ENCODE results near the gene CFAP68.

The CFAP68 gene

GRCh38 chr11:111878849-111879636 lies at the start of gene CFAP68, which contains the start of gene FDXACB1:
Gene CFAP68, plus strand, starts transcription at chr11:111879541. Its CDS starts 20 bp downstream, at chr11:111879561.
Gene FDXACB1, minus strand, starts transcription at chr11:111879165. Its CDS starts 33 bp downstream, at chr11:111879132.
- peak; percentile 99 for DNase-seq (ENCODE audit: low spot score)

- no peak for DNase-seq (ENCODE audit: low spot score)
Observed at GRCh38 chr11:111833524-111833923, 45.8 kb upstream of the CFAP68 start.

- no peak for DNase-seq (ENCODE audit: low spot score)
Observed at GRCh38 chr11:111834432-111835163, 44.7 kb upstream of the CFAP68 start.

DNA sequence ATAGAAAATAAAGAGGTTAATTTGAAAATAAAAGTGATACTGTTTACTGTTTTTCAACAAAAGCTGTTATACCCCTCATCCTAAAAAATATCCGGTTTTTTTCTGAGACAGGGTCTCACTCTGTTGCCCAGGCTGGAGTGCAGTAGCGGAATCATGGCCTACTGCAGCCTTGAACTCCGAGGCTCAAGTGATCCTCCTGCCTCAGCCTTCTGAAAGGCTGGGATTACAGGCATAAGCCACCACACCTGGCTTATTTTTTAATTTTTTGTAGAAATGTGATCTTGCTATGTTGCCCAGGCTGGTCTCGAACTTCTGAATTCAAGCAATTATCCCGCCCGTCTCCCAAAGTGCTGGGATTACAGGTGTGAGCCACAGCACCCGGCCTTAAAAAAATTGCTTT lies 43.7 kb upstream of the CFAP68 start:
- DNase-seq (ENCODE audit: low spot score), result no peak

DNA sequence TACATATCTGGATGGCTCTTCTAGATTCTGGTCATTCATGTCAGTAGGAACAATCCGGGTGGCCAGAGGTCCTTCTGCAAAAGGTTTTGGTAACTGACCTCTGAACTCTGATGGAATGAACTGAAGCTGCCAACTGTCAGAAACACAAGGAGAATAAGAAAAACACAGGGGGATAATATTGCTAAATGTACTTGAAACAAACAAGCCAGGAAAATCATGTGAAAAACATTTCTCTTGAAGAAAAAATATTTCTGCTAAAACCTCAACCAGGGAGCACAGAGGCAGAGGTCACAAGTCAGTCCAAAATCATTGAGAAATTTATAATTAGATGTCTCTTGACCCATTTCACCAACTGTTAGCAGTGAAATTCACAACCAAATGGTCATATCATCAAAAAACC lies 43.2 kb upstream of the CFAP68 start:
- DNase-seq (ENCODE audit: low spot score), result no peak

- no peak for DNase-seq (ENCODE audit: low spot score)
Observed at GRCh38 chr11:111836721-111837120, 42.6 kb upstream of the CFAP68 start.

DNA sequence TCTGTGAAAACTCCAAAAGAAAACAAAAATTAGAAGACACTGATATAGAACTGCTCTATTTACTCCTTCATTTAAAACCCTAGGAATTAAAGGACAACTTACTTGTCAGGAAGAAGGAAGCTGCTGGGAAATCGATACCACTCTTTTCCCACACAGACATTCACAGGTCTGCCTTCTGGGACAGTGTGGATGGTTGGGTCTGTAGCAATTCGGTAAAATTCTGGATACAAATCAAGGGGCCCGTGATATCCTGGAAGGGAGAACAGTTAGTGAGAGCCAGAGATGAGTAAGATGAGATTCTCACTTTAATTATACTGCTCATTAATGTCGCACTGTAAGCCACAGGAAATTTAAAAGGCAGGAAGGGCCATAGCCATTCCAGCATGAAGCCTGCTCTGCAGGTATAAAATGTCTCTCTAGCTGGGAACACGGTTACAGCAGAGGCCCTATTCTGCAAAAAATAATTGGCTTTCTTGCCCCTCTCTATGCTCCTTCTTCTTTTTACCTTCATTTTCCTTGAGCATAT lies 41.9 kb upstream of the CFAP68 start:
- DNase-seq (ENCODE audit: low spot score), result no peak

DNA sequence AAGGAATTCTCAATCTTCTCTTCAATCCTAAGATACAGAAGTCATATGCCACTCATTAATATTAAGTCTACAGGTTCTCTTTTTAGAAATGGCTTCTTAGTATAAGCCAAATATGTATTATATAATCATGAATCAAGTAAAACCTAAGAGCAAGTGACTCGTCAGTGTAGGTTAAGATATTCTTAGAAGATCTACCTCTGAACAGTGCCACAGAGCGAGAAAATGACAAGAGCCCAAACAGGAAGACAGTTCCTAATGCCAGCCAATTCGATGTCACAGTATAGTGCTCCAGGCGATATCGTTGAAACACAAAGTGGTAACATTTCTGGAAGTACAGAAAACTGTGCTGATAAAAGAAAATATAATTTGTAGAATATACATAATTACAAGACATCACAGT lies 41.3 kb upstream of the CFAP68 start:
- DNase-seq (ENCODE audit: low spot score), result no peak

DNA sequence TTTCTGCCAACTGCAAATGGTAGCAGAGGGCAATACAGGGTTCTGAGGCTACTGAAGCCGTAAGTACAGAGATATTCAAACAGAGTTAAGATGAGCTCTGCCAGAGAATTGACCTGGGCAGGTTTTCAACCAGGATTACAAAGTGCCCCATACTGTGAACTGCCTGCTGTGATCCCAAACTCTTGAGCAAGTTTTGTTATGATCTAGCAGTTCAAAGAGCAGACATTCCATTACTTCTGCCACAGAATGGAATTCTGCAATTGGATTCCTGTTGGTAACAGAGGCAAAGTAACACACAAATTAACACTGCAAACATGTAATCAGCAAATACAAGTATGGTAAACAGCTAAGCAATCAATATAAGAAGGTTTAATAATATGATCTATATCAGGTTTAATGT lies 39.2 kb upstream of the CFAP68 start:
- DNase-seq (ENCODE audit: low spot score), result peak; percentile 50

- DNase-seq (ENCODE audit: low spot score), result peak; percentile 89
Observed at GRCh38 chr11:111841370-111842053, 37.8 kb upstream of the CFAP68 start.

DNA sequence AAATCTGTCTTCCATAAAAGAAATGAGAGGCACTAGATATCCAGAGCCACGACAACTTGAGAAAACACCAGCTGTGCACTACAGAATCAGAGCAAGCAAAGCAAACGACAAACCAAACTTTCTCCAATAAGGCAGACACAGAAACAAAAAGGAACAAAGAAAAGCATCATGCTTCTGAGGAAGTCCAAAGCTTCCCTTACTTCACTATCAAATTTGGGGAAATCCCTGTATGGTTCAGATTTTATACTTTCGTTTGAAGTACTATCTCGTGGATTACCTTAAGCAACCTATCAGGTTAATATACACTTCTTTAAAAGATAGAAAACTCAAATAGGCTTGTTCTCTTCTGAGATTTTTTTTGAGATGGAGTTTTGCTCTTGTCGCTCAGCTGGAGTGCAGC lies 35.7 kb upstream of the CFAP68 start:
- DNase-seq (ENCODE audit: low spot score), result no peak

DNA sequence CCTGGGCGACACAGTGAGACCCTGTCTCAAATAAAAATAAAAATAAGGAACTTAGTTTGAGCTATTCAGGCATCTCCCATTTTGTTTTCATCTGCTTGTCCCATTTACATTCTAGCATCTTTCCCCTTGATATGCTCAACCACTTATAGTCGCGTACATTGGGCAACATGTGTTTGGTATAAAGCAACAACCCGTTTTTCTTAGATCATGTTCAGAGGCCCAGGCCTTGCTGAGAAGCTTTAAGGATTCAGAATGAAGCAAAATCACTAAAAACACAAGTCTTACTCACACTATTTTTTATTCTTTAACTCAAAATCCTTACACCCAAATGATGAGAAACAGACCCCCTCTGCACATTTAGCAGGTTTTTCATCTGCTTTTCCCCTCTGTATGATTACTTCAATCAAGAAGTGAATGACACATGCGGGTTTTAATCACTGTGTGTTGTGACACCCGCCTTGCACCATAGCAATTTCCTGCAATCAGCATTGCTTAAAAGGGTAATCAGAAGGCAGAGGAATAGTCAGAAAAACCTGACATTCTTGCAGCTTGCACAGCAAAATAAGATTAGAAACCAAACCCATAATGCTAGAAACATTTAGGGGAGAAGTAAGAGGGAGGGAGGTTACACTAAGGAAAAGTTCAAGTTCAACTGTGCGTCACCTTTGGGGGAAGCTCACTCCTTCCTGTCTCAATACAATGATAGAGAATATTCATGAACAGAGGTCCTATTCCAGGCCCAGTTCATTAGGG lies 33.9 kb upstream of the CFAP68 start:
- DNase-seq (ENCODE audit: low spot score), result no peak

DNA sequence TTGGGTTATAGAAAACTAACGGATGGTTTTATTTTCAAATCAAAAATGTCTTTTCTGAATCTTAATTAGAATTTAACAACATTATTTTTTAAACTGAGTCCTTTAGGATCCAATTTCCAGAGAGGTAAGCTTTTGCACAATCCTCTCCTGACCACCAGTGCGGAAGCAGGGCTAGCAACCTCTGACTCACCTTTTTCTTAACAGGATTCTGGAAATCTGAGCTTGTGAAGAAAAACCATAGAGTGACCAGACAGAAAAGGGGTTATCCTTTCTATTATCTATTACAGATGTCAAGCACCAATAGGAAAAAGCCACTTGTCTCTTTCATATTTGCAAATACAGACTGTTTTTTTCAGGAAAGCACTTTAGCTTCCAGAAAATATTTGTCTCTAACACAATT lies 33.3 kb upstream of the CFAP68 start:
- DNase-seq (ENCODE audit: low spot score), result no peak

DNA sequence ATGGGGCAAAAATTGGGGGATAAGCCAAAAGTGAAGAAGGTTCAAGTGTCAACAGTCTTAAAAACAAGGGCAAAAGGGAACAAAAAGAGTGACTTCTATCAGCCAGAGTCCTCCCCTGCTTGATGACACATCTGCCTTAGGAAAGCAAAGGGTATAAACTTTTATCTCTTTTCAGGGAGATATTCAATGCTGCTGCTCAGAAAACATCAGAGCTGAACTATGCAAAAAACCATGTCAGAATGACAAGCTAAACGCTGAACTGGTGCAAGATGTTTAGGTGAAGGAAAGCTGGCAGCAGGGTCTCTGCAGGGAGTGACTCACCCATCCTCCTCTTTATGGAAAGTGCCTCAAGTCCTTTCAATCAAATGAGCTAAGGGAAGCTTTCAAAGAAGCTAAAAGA lies 32.7 kb upstream of the CFAP68 start:
- DNase-seq (ENCODE audit: low spot score), result no peak

DNA sequence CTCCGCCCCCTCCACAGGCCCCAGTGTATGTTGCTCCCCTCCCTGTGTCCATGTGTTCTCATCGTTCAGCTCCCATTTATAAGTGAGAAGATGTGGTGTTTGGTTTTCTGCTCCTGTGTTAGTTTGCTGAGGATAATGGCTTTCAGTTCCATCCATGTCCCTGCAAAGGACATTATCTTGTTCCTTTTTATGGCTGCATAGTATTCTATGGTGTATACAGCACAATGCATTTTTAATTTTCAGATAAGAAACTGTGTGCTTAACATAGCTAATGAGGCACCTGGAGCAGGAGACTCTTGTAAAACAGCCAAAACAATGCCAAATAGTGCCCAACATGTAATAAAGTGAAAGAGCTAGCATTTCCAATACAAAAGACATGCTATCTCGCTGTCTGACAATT lies 29.7 kb upstream of the CFAP68 start:
- DNase-seq (ENCODE audit: low spot score), result no peak

- DNase-seq (ENCODE audit: low spot score), result no peak
Observed at GRCh38 chr11:111851067-111851466, 28.3 kb upstream of the CFAP68 start.

GRCh38 chr11:111851636-111852035 lies 27.7 kb upstream of the CFAP68 start:
- no peak for DNase-seq (ENCODE audit: low spot score)

DNA sequence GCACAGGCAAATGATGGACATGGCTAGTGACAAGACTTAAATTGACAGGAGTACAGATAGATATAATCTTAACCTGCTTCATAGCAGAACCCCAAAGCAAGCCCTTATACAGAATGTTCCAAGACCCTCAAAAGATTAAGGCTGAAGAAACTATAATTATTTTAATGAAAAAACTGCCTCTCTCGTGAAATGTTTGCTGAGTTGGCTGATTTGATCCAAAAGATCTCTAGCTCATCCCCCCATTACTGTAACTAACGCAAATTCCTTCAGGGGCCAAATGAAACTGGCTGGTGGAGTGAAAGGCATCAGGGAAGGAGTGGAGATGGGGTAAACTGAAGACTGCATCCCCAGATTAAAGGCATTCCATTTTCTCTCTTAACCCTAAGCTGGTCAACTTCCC lies 27.2 kb upstream of the CFAP68 start:
- no peak for DNase-seq (ENCODE audit: low spot score)

DNA sequence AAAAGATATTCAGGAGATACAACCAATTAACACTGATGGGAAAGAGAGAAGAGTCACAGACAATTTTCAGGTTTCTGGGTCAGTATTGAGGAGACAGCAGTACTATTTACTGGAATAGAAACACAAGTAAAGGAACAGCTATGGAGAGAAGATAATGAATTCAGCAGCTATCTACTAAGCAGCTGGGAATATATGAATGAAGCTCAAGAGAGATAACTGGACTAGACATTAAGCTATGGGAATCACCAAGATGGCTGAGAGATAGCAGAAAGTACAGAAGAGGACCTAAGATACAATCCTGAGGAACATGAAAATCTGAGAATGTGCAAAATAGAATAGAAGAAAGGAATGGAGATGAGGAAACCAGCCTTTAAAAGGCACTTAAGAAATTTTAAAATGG lies 23.8 kb upstream of the CFAP68 start:
- no peak for DNase-seq (ENCODE audit: low spot score)

DNA sequence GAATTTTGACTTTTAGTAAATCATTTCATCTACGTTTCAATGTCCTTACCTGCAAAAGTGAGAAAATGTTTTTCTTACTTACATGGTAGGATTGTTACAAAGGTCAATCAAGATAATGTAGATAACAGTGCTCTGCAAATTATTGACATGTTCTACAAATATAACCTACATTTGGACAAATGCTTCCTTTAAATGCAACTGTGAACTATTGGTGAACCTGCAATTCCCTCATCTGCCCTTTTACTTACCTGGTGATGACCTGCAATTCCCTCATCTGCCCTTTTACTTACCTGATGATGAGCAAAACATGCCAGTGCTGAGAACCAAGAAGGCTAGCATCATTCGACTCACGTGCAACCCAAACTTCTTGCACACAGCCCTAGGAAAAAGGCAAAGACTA lies 19.1 kb upstream of the CFAP68 start:
- DNase-seq (ENCODE audit: low spot score), result no peak

- DNase-seq (ENCODE audit: low spot score), result no peak
Observed at GRCh38 chr11:111870113-111870512, 9.2 kb upstream of the CFAP68 start.

GRCh38 chr11:111870522-111870885 lies 8.8 kb upstream of the CFAP68 start:
- DNase-seq (ENCODE audit: low spot score), result no peak
